ENCODE results near the gene GATAD2A. TPM values are rescaled to one million over a fixed set of nuclear protein-coding genes. Genes with fewer than 3 reads are reported as not detected.

Gene GATAD2A
- total RNA-seq, 2 donors from 2014 or later: 102 to 145 TPM

DNA sequence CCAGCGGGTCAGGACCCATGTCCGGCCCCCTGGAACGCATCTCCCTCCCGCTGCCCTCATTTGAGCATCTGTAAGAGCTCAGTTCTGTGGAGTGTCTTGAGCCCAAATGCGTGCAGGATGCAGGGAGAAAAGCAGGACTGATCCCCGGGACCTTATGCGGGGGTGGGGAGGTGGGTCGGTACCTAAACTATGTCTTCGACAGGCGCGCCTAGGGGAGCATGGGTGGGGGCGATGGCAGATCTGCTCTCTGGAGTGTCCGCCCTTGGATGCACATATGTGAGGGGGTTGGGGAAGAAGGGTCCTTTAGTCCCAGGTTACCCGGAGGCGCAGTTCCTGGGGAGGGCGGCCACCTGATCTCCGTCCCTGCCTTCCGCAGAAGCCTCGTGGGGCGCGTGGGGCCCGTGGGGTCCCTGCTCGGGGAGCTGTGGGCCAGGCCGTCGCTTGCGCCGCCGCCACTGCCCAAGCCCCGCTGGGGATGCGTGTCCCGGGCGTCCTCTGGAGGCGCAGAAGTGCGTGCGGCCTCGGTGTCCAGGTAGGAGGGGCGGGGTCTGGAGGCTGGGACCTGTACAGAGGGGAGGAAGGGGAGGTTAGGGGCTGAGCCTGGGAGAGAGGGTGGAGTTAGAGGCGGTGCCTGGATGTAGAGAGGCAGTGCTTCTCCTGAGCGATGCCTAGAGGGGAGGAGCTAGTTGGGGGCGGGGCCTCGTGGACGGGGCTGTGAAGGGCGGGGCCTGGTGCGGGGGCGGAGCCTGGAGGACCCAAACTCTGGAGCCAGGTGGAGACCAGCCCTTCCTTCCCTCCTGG is 135.4 kb downstream of the GATAD2A start:
- intact Hi-C loops (cut with DNase I): no loop called here
- no peak for TF ChIP-seq CTCF (IDR thresholded peaks at IDR 0.05)
- DNase-seq: peak; percentile 79
- no peaks in the 10 kb centered on the region for H3K9me3 ChIP-seq
- no peaks in the 10 kb centered on the region for H3K36me3 ChIP-seq
- H3K4me1 ChIP-seq: peaks cover 7% of the 10 kb centered on the region
- H3K4me3 ChIP-seq: peak overlapping the region; percentile 6
- H3K9ac ChIP-seq (ENCODE audit: low read depth in 2 of 2, low read length in 2 of 2): no peak overlapping the region
- H3K27me3 ChIP-seq: peaks cover 29% of the 10 kb centered on the region
- no peak overlapping the region for H3K27ac ChIP-seq

DNA sequence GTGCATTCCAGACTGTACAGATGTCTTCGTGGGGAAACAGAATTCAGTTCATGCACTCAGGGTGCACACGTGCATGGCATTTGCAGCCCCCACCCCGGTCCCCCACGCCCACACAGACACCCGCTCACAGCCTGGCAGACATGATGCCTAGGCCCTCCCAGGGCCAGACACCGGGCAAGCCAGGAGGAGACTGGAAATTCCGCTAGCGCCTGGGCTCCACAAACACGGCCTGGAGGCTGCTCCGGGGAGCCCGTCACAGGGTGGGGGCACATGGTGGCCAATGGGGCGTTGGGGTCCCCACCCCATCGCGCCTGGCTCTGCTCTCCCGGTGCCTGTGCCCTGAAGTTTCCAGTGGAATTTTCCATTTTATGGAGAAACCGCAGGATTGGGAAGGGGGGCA is 136.1 kb downstream of the GATAD2A start:
- TF ChIP-seq CTCF (IDR thresholded peaks at IDR 0.05): no peak
- Histone ChIP-seq H3K4me3 (peak overlapping the region; percentile 6), H3K4me1 (peaks cover 7% of the 10 kb centered on the region), H3K9ac (ENCODE audit: low read depth in 2 of 2, low read length in 2 of 2) (no peak overlapping the region), H3K27ac (no peak overlapping the region), H3K9me3 (no peaks in the 10 kb centered on the region), H3K27me3 (peaks cover 29% of the 10 kb centered on the region), H3K36me3 (no peaks in the 10 kb centered on the region)
- DNase-seq: no peak
- intact Hi-C loops (cut with DNase I): no loop called here

GRCh38 chr19:19542507-19542906 is 137.0 kb downstream of the GATAD2A start:
- DNase-seq: no peak
- H3K9me3 ChIP-seq: no peaks in the 10 kb centered on the region
- TF ChIP-seq CTCF (IDR thresholded peaks at IDR 0.05): no peak
- H3K9ac ChIP-seq (ENCODE audit: low read depth in 2 of 2, low read length in 2 of 2): no peak overlapping the region
- H3K36me3 ChIP-seq: no peaks in the 10 kb centered on the region
- H3K27ac ChIP-seq: no peak overlapping the region
- H3K4me3 ChIP-seq: no peak overlapping the region
- peaks cover 25% of the 10 kb centered on the region for H3K27me3 ChIP-seq
- intact Hi-C loops (cut with DNase I): no loop called here
- H3K4me1 ChIP-seq: peaks cover 7% of the 10 kb centered on the region

DNA sequence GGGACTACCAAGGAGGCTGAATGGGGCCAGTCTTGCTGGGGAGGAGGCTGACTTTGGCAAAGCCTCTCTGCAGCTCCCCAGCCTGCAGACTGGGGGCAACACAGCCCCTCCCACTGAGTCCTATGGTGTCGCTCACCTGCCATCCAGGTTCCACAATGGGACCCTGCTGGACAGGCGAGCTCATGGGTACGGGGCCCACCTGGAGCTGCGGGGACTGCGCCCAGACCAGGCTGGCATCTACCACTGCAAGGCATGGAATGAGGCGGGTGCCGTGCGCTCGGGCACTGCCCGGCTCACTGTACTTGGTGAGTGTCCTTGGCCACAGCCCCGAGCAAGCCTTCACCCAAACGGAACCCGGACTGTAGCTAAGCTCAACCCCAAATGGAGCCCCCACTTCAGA is 137.6 kb downstream of the GATAD2A start:
- Histone ChIP-seq H3K9me3 (no peaks in the 10 kb centered on the region), H3K4me1 (peaks cover 6% of the 10 kb centered on the region), H3K27me3 (peaks cover 22% of the 10 kb centered on the region), H3K36me3 (no peaks in the 10 kb centered on the region), H3K9ac (ENCODE audit: low read depth in 2 of 2, low read length in 2 of 2) (no peak overlapping the region), H3K4me3 (no peak overlapping the region), H3K27ac (no peak overlapping the region)
- TF ChIP-seq CTCF (IDR thresholded peaks at IDR 0.05): no peak
- DNase-seq: no peak
- intact Hi-C loops (cut with DNase I): no loop called here

- TF ChIP-seq CTCF (IDR thresholded peaks at IDR 0.05): no peak
- Histone ChIP-seq H3K27ac (no peak overlapping the region), H3K9me3 (no peaks in the 10 kb centered on the region), H3K36me3 (no peaks in the 10 kb centered on the region), H3K4me3 (no peak overlapping the region), H3K27me3 (peaks cover 17% of the 10 kb centered on the region), H3K4me1 (peaks cover under 1% of the 10 kb centered on the region), H3K9ac (ENCODE audit: low read depth in 2 of 2, low read length in 2 of 2) (no peak overlapping the region)
- intact Hi-C loops (cut with DNase I): no loop called here
- no peak for DNase-seq
Measured at GRCh38 chr19:19543640-19544039, 138.2 kb downstream of the GATAD2A start.
